SHP77 treated with DMSO at 0.1 percent for 48 hours (cell line): ENCODE results near the gene SUMO3.

Source experiments
- DNase-seq: peaks from one replicate; lab custom pipeline; 2025; lab: John Stamatoyannopoulos, UW

The SUMO3 gene

DNA sequence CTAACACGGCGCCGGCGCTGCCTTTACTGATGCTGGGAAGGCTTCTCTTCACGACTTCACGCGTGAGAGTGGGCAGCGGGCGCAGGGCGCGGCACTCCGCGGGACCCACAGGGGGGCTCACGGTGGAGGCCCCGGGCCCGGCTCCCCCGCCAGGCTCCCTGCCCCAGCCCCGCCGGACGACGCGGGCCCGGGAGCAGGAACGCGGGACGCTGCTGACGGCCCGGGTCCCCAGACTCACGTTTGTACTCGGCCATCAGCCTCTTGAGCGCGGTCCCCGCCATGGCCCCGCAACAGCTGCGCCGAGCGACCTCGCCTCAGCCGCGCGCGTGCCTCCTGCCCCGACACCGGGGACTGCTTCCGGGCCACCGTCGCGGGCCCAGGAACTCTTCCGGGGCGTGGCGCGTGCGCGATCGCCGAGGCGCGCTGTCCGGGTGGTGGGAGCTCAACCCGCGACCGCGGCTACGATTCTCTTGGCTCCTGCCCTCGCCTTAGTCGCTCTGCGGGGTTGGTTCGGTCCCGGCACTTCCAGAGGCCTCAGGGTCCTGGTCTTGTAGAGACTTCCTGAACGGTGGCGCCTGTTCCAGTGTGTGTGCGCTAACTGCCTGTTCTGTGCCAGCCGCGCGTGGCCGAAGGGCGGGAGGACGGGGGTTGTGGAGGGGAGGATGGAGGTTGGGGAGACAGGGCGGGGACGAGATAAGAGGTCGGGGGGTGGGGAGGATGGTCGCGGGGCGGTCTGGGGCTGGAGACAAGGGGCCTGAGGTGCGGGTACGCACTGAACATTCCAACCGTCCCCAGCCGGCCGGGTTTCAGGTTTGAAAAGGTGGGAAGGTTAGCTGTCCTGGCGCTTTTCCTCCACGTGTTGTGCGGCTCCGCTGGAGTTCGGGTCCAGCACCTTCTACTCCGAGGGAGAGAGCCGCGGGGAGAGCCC lies 16.1 kb downstream of the SUMO3 start, which contains the start of gene UBE2G2:
UBE2G2 (minus strand) TSS at position 353 of the 928 bp plus-strand sequence; CDS start at position 281, 72 bp downstream.
- peak; percentile 36 for DNase-seq

DNA sequence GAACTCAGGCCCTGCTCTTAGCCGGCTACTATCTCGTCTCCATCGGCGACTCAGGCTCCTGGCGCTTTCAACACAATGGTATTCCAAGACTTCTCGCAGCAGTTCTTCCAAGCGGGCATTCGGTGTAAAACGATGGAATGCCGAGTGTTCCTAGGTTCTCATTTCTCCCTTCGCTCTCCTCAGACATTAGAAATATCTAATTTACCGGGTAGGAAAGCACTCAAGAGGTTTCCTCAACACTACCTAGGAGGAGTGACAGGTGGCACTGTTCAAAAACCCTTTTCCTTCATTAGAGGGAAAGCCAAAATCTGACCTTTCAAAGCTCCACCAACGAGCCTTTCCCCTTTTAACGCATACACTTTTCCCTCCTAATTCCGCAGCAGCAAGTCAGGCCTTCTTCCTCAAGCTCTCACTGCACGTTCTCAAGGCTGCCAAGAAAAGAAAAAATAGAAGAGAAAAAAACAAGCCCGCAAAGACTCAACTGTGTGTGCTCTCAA lies 16.8 kb downstream of the SUMO3 start:
- no peak for DNase-seq

GRCh38 chr21:44800103-44800502 lies 17.8 kb downstream of the SUMO3 start:
- no peak for DNase-seq

DNA sequence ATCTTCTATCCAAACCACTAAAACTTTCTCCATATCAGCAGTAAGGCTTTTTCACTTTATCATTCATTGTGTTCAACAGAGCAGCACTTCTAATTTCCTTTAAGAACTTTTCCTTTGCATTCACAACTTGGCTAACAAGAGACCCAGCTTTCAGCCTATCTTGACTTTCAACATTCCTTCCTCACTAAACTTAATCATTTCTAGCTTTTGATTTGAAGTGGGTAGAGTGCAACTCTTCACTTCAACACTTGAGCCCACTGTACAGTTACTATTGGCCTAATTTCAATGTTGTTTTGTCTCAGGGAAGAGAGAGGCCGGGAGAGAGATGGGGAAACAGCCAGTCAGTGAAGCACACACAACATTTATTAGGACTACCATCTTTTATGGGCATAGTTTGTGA lies 18.2 kb downstream of the SUMO3 start:
- DNase-seq = no peak

GRCh38 chr21:44797775-44798174 lies 20.1 kb downstream of the SUMO3 start:
- DNase-seq = no peak

GRCh38 chr21:44795342-44795741 lies 22.5 kb downstream of the SUMO3 start:
- no peak for DNase-seq

- no peak for DNase-seq
Measured at GRCh38 chr21:44793592-44794374, 24.1 kb downstream of the SUMO3 start.

DNA sequence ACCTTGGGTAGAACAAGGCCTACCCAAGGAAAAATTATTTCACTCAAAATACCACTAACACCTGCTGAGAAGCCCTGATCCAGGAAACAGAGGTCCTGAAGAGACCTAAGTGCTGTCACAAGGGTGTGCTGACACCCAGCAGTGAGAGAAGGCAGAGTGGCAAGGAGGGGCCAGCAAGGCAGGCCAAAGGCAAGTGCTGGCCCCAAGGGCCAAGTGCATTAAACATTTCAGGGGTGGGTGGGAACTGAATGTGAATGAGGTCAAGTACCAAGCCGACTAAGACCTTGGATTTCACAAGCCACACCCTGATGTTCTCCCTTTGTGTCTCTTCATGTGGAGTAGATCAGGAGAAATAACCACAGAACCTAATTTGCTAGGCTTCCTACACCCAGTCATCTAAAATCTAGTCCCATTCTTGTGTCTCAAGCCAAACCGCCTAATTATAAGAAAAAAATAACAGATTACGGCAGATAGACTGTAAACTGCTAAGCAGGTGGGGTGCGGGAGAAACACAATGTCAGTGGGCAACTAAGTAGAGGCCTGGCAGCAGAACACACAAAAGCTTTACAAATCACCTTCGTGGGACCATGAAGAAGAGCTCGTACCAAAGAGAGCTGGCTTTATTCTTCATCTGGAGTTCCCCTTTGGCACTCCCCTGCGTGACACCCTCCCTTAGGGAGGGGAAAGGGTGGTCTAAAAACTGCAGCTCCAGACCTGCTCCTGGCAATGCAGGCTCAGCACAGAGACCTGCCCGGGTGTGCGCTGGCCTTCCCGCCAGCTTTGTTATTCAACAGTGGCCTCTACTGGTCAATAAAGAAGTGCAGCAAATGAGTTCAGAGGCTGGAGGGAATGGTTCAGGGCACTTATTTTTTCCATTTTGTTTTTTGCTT lies 24.9 kb downstream of the SUMO3 start:
- DNase-seq = no peak

GRCh38 chr21:44791993-44792392 lies 25.9 kb downstream of the SUMO3 start:
- no peak for DNase-seq

- DNase-seq = no peak
Measured at GRCh38 chr21:44791246-44791645, 26.6 kb downstream of the SUMO3 start.

DNA sequence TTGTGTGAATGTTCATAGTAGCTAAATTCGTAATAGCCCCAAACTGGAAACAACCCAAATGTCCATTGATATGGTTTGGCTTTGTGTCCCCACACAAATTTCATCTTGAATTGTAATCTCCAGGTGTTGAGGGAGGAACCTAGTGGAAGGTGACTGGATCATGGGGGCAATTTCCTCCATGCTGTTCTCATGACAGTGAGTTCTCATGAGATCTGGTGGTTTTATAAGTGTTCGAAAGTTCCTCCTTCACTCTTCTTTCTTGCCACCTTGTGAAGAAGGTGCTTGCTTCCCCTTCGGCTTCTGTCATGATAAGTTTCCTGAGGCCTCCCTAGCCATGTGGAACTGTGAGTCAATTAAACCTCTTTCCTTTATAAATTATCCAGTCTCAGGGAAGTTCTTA lies 27.5 kb downstream of the SUMO3 start:
- DNase-seq = no peak

GRCh38 chr21:44789880-44790279 lies 28.0 kb downstream of the SUMO3 start:
- DNase-seq = no peak

DNA sequence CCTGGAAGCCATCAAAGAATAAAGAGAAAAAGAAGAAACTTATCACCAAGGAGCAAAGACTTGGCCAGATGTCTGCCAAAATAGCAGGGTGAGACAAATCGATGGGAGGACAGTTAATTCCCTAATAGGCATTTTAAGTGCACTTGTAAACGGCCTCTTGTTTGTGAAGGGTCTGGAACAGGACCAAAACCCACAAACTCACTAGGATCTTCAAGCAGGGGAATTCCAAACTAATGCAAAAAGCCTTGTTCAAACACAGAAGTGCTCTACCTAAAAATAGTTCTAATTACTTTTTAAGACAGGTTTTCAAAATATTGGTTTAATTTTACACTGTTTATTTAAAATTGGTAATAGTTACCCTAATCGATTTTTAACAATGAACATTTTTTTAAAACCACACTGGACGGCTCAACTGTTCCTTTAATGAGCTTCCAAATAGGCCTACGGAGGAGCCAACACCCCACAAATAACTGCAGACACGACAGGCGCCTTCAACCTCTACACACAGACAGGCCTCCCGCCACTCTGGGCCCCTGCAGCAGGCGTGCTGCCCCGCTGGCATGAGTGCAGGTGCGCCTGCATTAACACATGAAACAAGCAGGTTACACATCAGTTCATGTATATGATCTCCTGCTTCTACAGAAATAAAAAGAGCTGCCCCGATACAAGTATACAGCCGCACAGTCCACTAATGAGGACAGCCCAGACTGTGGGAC lies 32.1 kb downstream of the SUMO3 start:
- DNase-seq = peak; percentile 47

- no peak for DNase-seq
Measured at GRCh38 chr21:44784810-44785209, 33.1 kb downstream of the SUMO3 start.

DNA sequence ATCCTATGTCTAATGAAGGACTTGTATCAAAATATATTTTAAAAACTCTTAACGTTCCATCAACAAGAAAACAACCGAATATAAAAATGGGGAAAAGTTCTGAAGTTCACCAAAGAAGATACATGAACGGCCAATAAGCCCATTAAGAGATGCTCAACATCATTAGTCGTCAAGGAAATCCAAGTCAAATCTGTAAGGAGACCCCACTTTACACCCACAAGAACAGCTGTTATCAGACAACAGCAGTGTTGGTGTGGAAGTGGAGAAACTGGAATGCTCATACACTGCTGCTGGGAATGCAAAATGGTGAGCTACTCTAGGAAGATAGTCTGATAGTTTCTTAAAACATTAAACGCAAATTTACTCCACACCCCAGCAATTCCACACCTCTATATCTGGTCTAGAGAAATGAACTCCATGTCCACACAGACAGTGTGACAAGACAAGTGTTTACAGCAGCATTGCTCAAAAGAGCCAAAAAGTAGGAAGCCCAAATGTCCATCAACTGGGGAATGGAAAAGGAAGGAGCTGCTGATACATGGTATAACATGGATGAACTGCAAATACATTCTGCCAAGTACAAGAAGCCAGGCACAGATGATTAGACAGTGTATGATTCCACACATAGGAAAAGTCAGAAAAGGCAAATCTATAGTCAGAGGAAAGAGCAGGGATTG lies 34.7 kb downstream of the SUMO3 start:
- no peak for DNase-seq

DNA sequence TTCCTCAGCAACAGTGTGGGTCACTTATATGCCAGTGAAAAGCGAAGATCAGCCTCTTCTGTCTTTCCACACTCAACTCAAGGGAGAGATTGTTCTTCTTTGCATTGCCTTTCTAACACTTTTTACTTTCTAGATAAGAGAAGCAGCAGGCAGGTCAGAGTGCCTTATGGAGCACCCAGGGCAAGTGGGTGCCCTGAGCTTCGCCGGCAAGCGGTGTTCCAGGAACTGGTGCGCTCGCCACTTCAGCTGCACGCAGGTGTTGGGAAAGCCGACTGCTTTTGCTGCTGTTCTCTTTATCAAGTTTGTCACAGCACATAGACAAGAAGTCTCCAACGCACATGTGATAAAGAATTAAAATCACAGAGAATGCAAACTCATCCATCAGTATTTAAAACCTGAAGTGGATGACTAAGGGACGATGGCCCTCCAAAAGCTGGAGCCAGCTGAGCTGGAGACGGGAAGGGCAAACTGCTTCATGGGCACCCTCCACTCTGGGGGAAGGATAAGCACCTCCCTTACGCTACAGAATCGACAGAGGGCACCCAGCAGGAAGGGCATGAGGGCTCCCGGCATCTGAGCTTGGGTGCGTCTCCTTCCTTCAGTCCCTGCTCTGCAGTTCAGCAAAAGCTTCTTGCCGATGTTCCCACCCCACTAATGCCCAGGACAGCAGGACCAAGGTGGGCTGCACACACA lies 36.9 kb downstream of the SUMO3 start:
- DNase-seq = no peak

DNA sequence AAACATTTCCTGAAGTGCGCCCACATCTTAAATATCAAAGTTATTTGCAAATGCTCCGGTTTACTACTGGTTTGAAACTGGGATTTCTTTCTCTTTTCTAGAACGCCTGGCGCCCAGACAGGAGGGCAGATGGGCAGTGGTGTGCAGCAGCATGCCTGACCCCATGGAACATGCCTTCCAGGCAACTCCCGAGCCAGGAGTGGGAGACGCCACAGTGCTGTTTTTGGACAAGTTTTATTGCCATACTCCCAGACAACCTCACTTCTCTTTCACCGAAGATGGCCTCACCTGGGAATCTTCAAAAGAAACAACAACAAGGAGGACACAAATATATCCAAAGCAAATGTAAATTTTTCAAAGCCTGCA lies 37.7 kb downstream of the SUMO3 start:
- DNase-seq = no peak

DNA sequence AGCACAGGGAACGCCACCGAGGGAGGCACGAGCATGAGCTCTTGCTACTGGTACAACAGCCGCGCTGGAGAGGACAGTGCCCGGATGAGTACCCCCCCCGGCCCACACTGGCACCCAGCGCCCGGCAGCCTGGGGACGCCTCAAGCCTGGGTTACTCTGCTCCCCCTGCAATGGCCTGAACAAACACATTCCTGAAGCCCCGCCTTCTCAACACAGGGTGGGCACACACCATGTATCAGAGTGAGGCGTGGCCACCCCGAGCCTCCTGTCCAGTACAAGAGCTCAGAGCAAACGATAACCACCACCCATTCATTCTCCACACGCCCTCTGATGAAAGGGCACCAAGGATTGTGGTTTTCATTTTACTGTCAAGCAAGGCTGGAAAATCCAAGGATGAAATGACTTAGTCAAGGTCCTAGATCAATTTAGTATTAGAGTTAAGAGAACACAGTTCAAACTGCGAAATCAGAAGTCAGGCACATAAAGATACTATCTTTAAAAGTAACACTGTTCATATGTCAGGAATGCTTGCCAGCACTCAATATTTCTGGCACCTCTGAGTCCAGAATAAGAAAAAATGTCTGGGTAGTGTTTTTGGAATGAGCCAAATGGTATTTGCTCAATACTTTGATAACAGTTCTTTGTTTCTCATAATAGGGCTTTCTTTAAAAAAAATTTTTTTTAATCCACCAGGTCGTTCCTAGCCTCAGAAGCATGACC lies 38.3 kb downstream of the SUMO3 start:
- DNase-seq = no peak

GRCh38 chr21:44778983-44779382 lies 38.9 kb downstream of the SUMO3 start:
- DNase-seq = no peak
